ENCODE data around the gene NIT1. TPM values are rescaled to one million over a fixed set of nuclear protein-coding genes. Genes with fewer than 3 reads are reported as not detected.

NIT1 gene
- total and polyA plus RNA-seq, 9 of the 15 experiments (the other 6 are each of a cell fraction or from before 2014, with no cell fraction given): 18.4 to 76.0 (median 33.7) TPM

- TF ChIP-seq BCLAF1 (IDR thresholded peaks at IDR 0.05; ENCODE audit: borderline replicate concordance in 1 of 2, control insufficient read depth in 1 of 2, low read depth in 2 of 2, low read length in 1 of 2) (peak in 1 of 2 experiments; percentile 91; a peak in 2 of 4 replicates), HDGF (IDR thresholded peaks at IDR 0.05) (no peak), ZFP36 (IDR thresholded peaks at IDR 0.05; ENCODE audit: low read depth, low read length, partially characterized antibody) (no peak), ETV5 (CRISPR knock-in tag; IDR thresholded peaks at IDR 0.05; ENCODE audit: low read depth) (peak; percentile 65), CREB1 (IDR thresholded peaks at IDR 0.05) (peak; percentile 7; the same call in 1 of the 2 replicates), CREB1 (CRISPR knock-in tag; IDR thresholded peaks at IDR 0.05) (peak; percentile 65; the same call in 1 of the 2 replicates), ATF7 (IDR thresholded peaks at IDR 0.05) (peak; percentile 76), ZBTB33 (CRISPR knock-in tag; IDR thresholded peaks at IDR 0.05) (no peak), NCOA1 (IDR thresholded peaks at IDR 0.05; ENCODE audit: low read depth) (peak; percentile 97), ZNF263 (CRISPR knock-in tag; IDR thresholded peaks at IDR 0.05; ENCODE audit: borderline replicate concordance) (no peak), GTF2A2 (tag; IDR thresholded peaks at IDR 0.05) (peak; percentile 48; the same call in 1 of the 2 replicates), NR2C2 (CRISPR knock-in tag; IDR thresholded peaks at IDR 0.05) (no peak), NR2C2 (tag; IDR thresholded peaks at IDR 0.05) (peak; percentile 93), ERF (CRISPR knock-in tag; IDR thresholded peaks at IDR 0.05) (0 out of 2 replicates have a peak, but pooled peaks have one; percentile 33), PKNOX1 (IDR thresholded peaks at IDR 0.05) (peak; percentile 34; the same call in 1 of the 2 replicates), SIN3B (IDR thresholded peaks at IDR 0.05; ENCODE audit: low read depth) (peak; percentile 20; the same call in 1 of the 2 replicates), ZNF311 (CRISPR knock-in tag; IDR thresholded peaks at IDR 0.05) (no peak)
- TF ChIP-seq, protein P1, sequence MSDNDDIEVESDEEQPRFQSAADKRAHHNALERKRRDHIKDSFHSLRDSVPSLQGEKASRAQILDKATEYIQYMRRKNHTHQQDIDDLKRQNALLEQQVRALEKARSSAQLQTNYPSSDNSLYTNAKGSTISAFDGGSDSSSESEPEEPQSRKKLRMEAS (CRISPR knock-in tag; IDR thresholded peaks at IDR 0.05): peak; percentile 87
- TF ChIP-seq, protein P2, sequence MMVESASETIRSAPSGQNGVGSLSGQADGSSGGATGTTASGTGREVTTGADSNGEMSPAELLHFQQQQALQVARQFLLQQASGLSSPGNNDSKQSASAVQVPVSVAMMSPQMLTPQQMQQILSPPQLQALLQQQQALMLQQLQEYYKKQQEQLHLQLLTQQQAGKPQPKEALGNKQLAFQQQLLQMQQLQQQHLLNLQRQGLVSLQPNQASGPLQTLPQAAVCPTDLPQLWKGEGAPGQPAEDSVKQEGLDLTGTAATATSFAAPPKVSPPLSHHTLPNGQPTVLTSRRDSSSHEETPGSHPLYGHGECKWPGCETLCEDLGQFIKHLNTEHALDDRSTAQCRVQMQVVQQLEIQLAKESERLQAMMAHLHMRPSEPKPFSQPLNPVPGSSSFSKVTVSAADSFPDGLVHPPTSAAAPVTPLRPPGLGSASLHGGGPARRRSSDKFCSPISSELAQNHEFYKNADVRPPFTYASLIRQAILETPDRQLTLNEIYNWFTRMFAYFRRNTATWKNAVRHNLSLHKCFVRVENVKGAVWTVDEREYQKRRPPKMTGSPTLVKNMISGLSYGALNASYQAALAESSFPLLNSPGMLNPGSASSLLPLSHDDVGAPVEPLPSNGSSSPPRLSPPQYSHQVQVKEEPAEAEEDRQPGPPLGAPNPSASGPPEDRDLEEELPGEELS (CRISPR knock-in tag; IDR thresholded peaks at IDR 0.05; ENCODE audit: borderline replicate concordance): no peak
These were observed 35.9 kb downstream of the NIT1 start, which contains the start of gene UFC1 (continued) for GRCh38 chr1:161153682-161154337.

Measured in K562 (cell line).